ENCODE measurements around the gene CDYL2. TPM values are rescaled to one million over a fixed set of nuclear protein-coding genes. Genes with fewer than 3 reads are reported as not detected.

The CDYL2 gene
- total RNA-seq, 4 donors from 2014 or later, result 0.80 to 3.5 (median 2.3) TPM

- TF ChIP-seq POLR2AphosphoS5 (IDR thresholded peaks at IDR 0.05) (no peak), POLR2A (IDR thresholded peaks at IDR 0.05) (no peak), CTCF (IDR thresholded peaks at IDR 0.05) (no peak), EP300 (IDR thresholded peaks at IDR 0.05; ENCODE audit: low read depth) (no peak)
- H3K27me3 ChIP-seq, result no peaks in the 10 kb centered on the region
- H3K4me1 ChIP-seq, result no peaks in the 10 kb centered on the region
- H3K36me3 ChIP-seq, result no peaks in the 10 kb centered on the region
- no peak overlapping the region for H3K27ac ChIP-seq
- in situ Hi-C loops (cut with MboI; ENCODE audit: low pct_ligation_motif_present in 1 of 4, low pct_unique_long_range_greater_than_20kb in 1 of 4, low sequenced_read_pairs in 3 of 4) (no loop called here), intact Hi-C loops (cut with DNase I; ENCODE audit: low total_unique reads) (no loop called here)
- H3K4me3 ChIP-seq, result no peak overlapping the region
- H3K9me3 ChIP-seq, result no peaks in the 10 kb centered on the region
- DNase-seq, result no peak
- 64% methylated on average over 3 of the region's 3 CpGs; no CpG with 5 or more reads in 1 of the 2 donors for WGBS, 2 donors (ENCODE audit: low coverage in 1 of 2)
Measured at GRCh38 chr16:80583466-80583865, 220.9 kb downstream of the CDYL2 start.

GRCh38 chr16:80580109-80580832 is 224.1 kb downstream of the CDYL2 start:
- no peak for DNase-seq
- in situ Hi-C loops (cut with MboI; ENCODE audit: low pct_ligation_motif_present in 1 of 4, low pct_unique_long_range_greater_than_20kb in 1 of 4, low sequenced_read_pairs in 3 of 4) (no loop called here), intact Hi-C loops (cut with DNase I; ENCODE audit: low total_unique reads) (no loop called here)
- no peak overlapping the region for H3K4me3 ChIP-seq
- no peaks in the 10 kb centered on the region for H3K27me3 ChIP-seq
- no peaks in the 10 kb centered on the region for H3K4me1 ChIP-seq
- no peaks in the 10 kb centered on the region for H3K9me3 ChIP-seq
- no peaks in the 10 kb centered on the region for H3K36me3 ChIP-seq
- H3K27ac ChIP-seq, result no peak overlapping the region
- WGBS, 2 donors (ENCODE audit: low coverage in 1 of 2), result 67 to 68% methylated on average over 3 to 10 of the region's 10 CpGs
- TF ChIP-seq CTCF (IDR thresholded peaks at IDR 0.05) (no peak), EP300 (IDR thresholded peaks at IDR 0.05; ENCODE audit: low read depth) (no peak), POLR2A (IDR thresholded peaks at IDR 0.05) (no peak), POLR2AphosphoS5 (IDR thresholded peaks at IDR 0.05) (no peak)

- H3K27me3 ChIP-seq, result no peaks in the 10 kb centered on the region
- H3K9me3 ChIP-seq, result no peaks in the 10 kb centered on the region
- 70 to 82% methylated on average over 6 to 11 of the region's 11 CpGs for WGBS, 2 donors (ENCODE audit: low coverage in 1 of 2)
Measured at GRCh38 chr16:80577485-80578280, 226.7 kb downstream of the CDYL2 start.

More at GRCh38 chr16:80577485-80578280, 226.7 kb downstream of the CDYL2 start:
- DNase-seq, result no peak
- Histone ChIP-seq H3K4me1 (no peaks in the 10 kb centered on the region), H3K27ac (no peak overlapping the region), H3K4me3 (no peak overlapping the region), H3K36me3 (no peaks in the 10 kb centered on the region)
- in situ Hi-C loops (cut with MboI; ENCODE audit: low pct_ligation_motif_present in 1 of 4, low pct_unique_long_range_greater_than_20kb in 1 of 4, low sequenced_read_pairs in 3 of 4) (no loop called here), intact Hi-C loops (cut with DNase I; ENCODE audit: low total_unique reads) (no loop called here)
- TF ChIP-seq POLR2A (IDR thresholded peaks at IDR 0.05) (no peak), CTCF (IDR thresholded peaks at IDR 0.05) (no peak), POLR2AphosphoS5 (IDR thresholded peaks at IDR 0.05) (no peak), EP300 (IDR thresholded peaks at IDR 0.05; ENCODE audit: low read depth) (no peak)
